ENCODE results near the gene GHR. TPM values are rescaled to one million over a fixed set of nuclear protein-coding genes. Genes with fewer than 3 reads are reported as not detected.

GHR gene
- total and polyA plus RNA-seq, 2 of the 8 experiments (the other 6 are each of a cell fraction or from before 2014, with no cell fraction given), result 0.15 to 0.19 TPM

DNA sequence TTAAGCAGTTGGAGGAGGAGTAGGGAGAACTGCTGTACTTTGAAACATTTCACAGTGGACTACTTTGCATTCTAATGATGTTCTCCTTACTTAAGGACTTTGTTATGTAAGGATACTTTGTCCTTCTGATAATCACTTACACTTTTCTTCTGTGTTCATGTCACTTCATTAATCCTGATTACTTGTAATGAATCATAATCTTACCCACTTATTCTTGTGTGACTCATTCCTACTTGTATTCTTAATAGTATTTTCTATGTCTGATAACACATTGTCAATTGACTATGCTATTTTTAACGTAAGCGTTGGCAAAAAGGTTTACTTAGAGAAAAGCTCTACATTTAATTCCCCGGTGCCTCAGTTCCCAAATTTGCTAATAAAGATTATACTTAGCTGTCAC lies 63.8 kb downstream of the GHR start:
- WGBS, 2 experiments (ENCODE audit: extremely low coverage in 1 of 2, insufficient coverage in 1 of 2, insufficient read length in 1 of 2, insufficient replicate concordance in 2 of 2, low coverage in 1 of 2, low lambda C conversion rate in 2 of 2, missing lambda C conversion rate in 1 of 2), result 96% methylated on average over 3 of the region's 3 CpGs; no CpG with 5 or more reads in 1 of the 2 experiments
- ChIA-PET POLR2A (ENCODE audit: partially characterized antibody) (no interaction called here), CTCF (ENCODE audit: partially characterized antibody) (no interaction called here)
- H4K20me1 ChIP-seq (replicated peaks in 1 of 2; ENCODE audit: control insufficient read depth in 1 of 2, insufficient read depth in 2 of 2, low read length in 2 of 2), result no peaks in the 10 kb centered on the region
- H3K79me1 ChIP-seq (ENCODE audit: low read depth, low read length), result no peaks in the 10 kb centered on the region
- H2AK5ac ChIP-seq (ENCODE audit: low read depth, low read length), result no peak overlapping the region
- no peaks in the 10 kb centered on the region for H3K27me3 ChIP-seq (replicated peaks in 1 of 4; ENCODE audit: control insufficient read depth in 3 of 4, extremely low read depth in 1 of 4, insufficient read depth in 3 of 4, low read length in 3 of 4)
- H3K4me3 ChIP-seq (ENCODE audit: extremely low read depth in 1 of 4, insufficient read depth in 2 of 4, low read depth in 3 of 4, low read length in 4 of 4), result no peak overlapping the region
- H3K79me2 ChIP-seq (ENCODE audit: control insufficient read depth in 1 of 2, insufficient read depth in 2 of 2, low read length in 2 of 2), result no peaks in the 10 kb centered on the region
- H2AFZ ChIP-seq (ENCODE audit: low read length), result no peak overlapping the region
- H3K4me1 ChIP-seq (replicated peaks in 1 of 4; ENCODE audit: control insufficient read depth in 3 of 4, insufficient read depth in 4 of 4, low read length in 3 of 4), result no peaks in the 10 kb centered on the region
- no peak overlapping the region for H2BK5ac ChIP-seq (ENCODE audit: low read depth, low read length)
- H3K9ac ChIP-seq (replicated peaks in 1 of 4; ENCODE audit: extremely low read depth in 1 of 4, low read depth in 3 of 4, low read length in 3 of 4), result no peak overlapping the region
- FAIRE-seq, result no peak
- H3K36me3 ChIP-seq (ENCODE audit: control insufficient read depth in 2 of 4, insufficient read depth in 4 of 4, low read length in 3 of 4), result no peaks in the 10 kb centered on the region
- no peak overlapping the region for H4K91ac ChIP-seq (replicated peaks; ENCODE audit: insufficient read length, low read length)
- H3K56ac ChIP-seq (replicated peaks; ENCODE audit: insufficient read length, low read depth, low read length), result no peak overlapping the region
- no peak overlapping the region for H4K8ac ChIP-seq (ENCODE audit: extremely low read depth, insufficient read depth, low read length)
- H3K23me2 ChIP-seq (ENCODE audit: low read depth, low read length), result no peaks in the 10 kb centered on the region
- H3K9me3 ChIP-seq (ENCODE audit: insufficient read depth in 2 of 2, low read depth in 1 of 2, low read length in 1 of 2), result peaks cover 4 to 16% of the 10 kb centered on the region in 2 experiments; a peak in 3 of 4 replicates
- no peak overlapping the region for H3K4ac ChIP-seq (replicated peaks; ENCODE audit: insufficient read length, low read depth, low read length)
- H3K4me2 ChIP-seq (ENCODE audit: insufficient read depth in 1 of 2, low read depth in 2 of 2, low read length in 2 of 2), result no peak overlapping the region
- no peak overlapping the region for H3K27ac ChIP-seq (ENCODE audit: low read depth, low read length)
- no peak overlapping the region for H2BK20ac ChIP-seq (ENCODE audit: low read length)
- no peak overlapping the region for H2BK15ac ChIP-seq (ENCODE audit: low read length)
- no peak overlapping the region for H4K5ac ChIP-seq (ENCODE audit: insufficient read length, low read depth, low read length)
- H3K23ac ChIP-seq (ENCODE audit: insufficient read length), result no peak overlapping the region
- no peak overlapping the region for H3K18ac ChIP-seq (ENCODE audit: extremely low read depth, low read length)
- no peak overlapping the region for H3K14ac ChIP-seq (ENCODE audit: insufficient read length)
- H2BK120ac ChIP-seq (replicated peaks; ENCODE audit: low read depth, low read length), result no peak overlapping the region
- DNase-seq (ENCODE audit: low read depth in 1 of 2, low spot score in 2 of 2), result no peak
- no peak for TF ChIP-seq SRF (IDR thresholded peaks at IDR 0.05; ENCODE audit: low read depth, low read length)
- TF ChIP-seq NANOG (IDR thresholded peaks at IDR 0.05; ENCODE audit: insufficient read depth, low read depth, low read length, poor library complexity, severe bottlenecking), result no peak
- no peak for TF ChIP-seq GTF2F1 (IDR thresholded peaks at IDR 0.05; ENCODE audit: borderline replicate concordance, low read depth, low read length)
- no peak for TF ChIP-seq POLR2A (IDR thresholded peaks at IDR 0.05; ENCODE audit: control extremely low read depth in 1 of 2, low read depth in 2 of 2, low read length in 2 of 2)
- no peak for TF ChIP-seq YY1 (IDR thresholded peaks at IDR 0.05; ENCODE audit: low read depth, low read length)
- no peak for TF ChIP-seq CREB1 (IDR thresholded peaks at IDR 0.05)
- no peak for TF ChIP-seq RXRA (IDR thresholded peaks at IDR 0.05; ENCODE audit: insufficient read depth, low read depth, low read length)
- TF ChIP-seq KDM4A (IDR thresholded peaks at IDR 0.05; ENCODE audit: low read depth, low read length, severe bottlenecking), result no peak
- no peak overlapping the region for H2BK12ac ChIP-seq (ENCODE audit: low read depth, low read length)

All from H1 (cell line).